Activated naive CD4-positive, alpha-beta T cell (primary cell): ENCODE measurements around the gene BTBD7.
"Not testable (repeated sequence)": the region's sequence is repeated elsewhere in the genome, so short reads cannot be mapped to it uniquely, and the experiment has no call there.

ENCODE experiments used
- DNase-seq, 4 experiments: peaks; one replicate each; lab custom pipeline; 2025; lab: John Stamatoyannopoulos, UW

Gene BTBD7

GRCh38 chr14:93246534-93246933 lies 86.3 kb downstream of the BTBD7 start:
- DNase-seq, result no peak

GRCh38 chr14:93245764-93246420 lies 86.9 kb downstream of the BTBD7 start:
- DNase-seq, result no peak

- DNase-seq, result no peak
Observed at GRCh38 chr14:93240678-93241000, 92.2 kb downstream of the BTBD7 start.

GRCh38 chr14:93239869-93240677 lies 92.8 kb downstream of the BTBD7 start:
- DNase-seq, result no peak

- no peak for DNase-seq
Observed at GRCh38 chr14:93234798-93235197, 98.0 kb downstream of the BTBD7 start.

GRCh38 chr14:93233078-93233477 lies 99.8 kb downstream of the BTBD7 start:
- DNase-seq, result not testable (repeated sequence)

- no peak for DNase-seq
Observed at GRCh38 chr14:93232159-93232558, 100.7 kb downstream of the BTBD7 start.

GRCh38 chr14:93231129-93231979 lies 101.5 kb downstream of the BTBD7 start:
- DNase-seq, result no peak

GRCh38 chr14:93230539-93230938 lies 102.3 kb downstream of the BTBD7 start:
- no peak for DNase-seq

- no peak for DNase-seq
Observed at GRCh38 chr14:93228550-93228949, 104.3 kb downstream of the BTBD7 start.

- no peak for DNase-seq
Observed at GRCh38 chr14:93223565-93223964, 109.3 kb downstream of the BTBD7 start.

- no peak for DNase-seq
Observed at GRCh38 chr14:93220509-93220908, 112.3 kb downstream of the BTBD7 start.

- peak in 1 of 4 experiments; percentile 22 for DNase-seq
Observed at GRCh38 chr14:93219103-93219726, 113.6 kb downstream of the BTBD7 start.

GRCh38 chr14:93214598-93214997 lies 118.2 kb downstream of the BTBD7 start:
- no peak for DNase-seq

- no peak for DNase-seq
Observed at GRCh38 chr14:93212432-93212831, 120.4 kb downstream of the BTBD7 start.

- DNase-seq, result no peak
Observed at GRCh38 chr14:93207468-93208308, 125.1 kb downstream of the BTBD7 start.

- peak; percentile 54 to 77 (median 64) for DNase-seq
Observed at GRCh38 chr14:93206793-93207467, 125.9 kb downstream of the BTBD7 start, which contains the start of the genes GON7 and UBR7. TSS of gene GON7 (minus strand) at chr14:93207065. CDS start at chr14:93207037, 28 bp downstream. TSS of gene UBR7 (plus strand) at chr14:93207256. CDS start at chr14:93207292, 36 bp downstream.

- no peak for DNase-seq
Observed at GRCh38 chr14:93201155-93201704, 131.6 kb downstream of the BTBD7 start.

- no peak for DNase-seq
Observed at GRCh38 chr14:93200553-93200952, 132.3 kb downstream of the BTBD7 start.

GRCh38 chr14:93199031-93199430 lies 133.8 kb downstream of the BTBD7 start:
- DNase-seq, result no peak
